GM19467 (cell line): Measurements from ENCODE around the gene FYN.

Experiments
- ATAC-seq: cut with Tn5 transposase; IDR thresholded peaks from one replicate; pipeline ENCODE4 v1.9.1; 2021; ENCODE audit warnings: mild to moderate bottlenecking, moderate library complexity; ENCODE audit not compliant: unreplicated experiment

The FYN gene

DNA sequence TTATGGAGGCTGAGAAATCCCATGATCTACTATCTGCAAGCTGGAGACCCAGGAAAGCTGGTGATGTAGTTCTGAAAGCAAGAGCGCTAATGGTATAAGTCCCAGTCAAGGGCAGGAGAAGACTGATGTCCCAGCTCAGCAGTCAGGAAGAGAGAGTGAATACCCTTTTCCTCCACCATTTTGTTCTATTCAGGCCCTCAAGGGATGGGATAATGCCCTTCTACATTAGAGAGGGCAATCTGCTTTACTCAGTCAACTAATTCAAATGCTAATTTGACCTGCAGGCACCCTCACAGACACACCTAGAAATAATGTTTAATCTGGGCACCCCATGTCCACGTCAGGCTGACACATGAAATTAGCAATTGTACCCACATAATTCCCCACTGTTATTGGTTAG lies 10.8 kb upstream of the FYN start:
- no peak for ATAC-seq

- no peak for ATAC-seq
These were observed 7.1 kb upstream of the FYN start for GRCh38 chr6:111880181-111880888.

DNA sequence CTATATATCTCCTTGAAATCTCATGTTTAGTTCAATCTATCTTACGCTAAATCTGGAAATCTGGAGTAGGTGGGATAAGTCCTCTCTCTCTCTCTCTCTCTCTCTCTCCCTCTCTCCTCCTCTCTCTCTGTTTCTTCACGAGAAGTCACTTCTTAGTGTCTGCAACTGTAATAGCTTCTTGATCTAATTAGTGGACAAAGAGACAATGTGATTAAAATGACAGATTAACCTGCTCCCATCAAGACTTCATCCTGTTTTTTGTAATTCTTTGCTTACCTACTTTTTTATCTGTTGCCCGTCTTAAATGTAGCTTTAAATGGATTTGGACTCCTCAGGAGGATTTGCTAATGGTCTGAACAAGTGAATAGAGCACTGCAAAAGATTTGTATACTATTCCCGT lies 2.5 kb upstream of the FYN start:
- ATAC-seq, result no peak

- no peak for ATAC-seq
These were observed 768 bp upstream of the FYN start for GRCh38 chr6:111874025-111874415.

- peak; percentile 4 for ATAC-seq
These were observed 663 bp downstream of the FYN start for GRCh38 chr6:111872401-111873177.

DNA sequence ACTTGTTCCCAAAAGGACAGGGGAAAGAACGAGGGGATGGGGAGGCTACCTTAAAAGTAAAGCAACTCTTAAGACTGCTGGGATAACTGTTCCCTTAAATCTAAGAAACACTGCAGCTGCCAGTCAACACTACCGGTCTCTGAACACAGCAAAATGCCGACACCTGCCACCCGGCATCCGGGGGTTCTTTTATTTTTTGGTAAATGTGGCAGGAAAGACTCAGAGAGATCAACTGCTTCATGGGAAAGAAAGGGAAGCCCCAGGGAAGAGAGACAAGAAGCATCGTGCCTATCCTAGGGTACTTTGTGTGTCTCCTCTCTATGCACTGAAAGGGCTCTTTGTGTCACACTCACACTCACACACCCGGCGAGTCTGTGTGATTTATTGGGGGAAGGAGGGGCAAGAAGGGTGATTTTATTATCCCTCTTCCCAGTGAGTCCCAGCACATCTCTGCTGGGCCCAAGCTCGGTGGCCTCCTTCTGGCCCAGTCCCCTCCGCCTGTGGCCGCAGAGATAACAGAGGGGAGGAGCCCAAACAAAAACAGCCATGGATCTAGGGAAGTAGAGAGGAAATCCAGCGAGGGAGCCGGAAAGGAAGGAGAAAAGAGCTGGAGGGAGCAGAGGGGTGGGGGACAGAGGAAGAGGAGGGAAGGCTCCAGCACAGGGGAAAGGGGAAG lies 1.4 kb downstream of the FYN start:
- ATAC-seq, result no peak

- no peak for ATAC-seq
These were observed 2.0 kb downstream of the FYN start for GRCh38 chr6:111871207-111871606.

DNA sequence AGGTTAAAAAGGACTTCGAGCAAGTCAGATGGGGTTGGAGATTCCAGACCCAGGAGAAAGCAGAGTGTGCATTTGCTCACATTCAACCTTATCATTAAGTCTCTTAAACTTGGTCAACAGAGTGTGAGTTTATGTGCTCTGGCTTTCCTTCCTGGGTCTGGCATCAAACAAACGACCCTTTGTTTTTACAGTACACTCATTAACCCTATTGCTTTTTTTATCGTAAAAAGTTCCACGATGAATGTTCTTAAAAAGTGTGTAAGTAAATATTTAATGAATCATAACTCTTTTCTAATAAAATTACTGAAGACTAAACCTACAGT lies 2.5 kb downstream of the FYN start:
- no peak for ATAC-seq

DNA sequence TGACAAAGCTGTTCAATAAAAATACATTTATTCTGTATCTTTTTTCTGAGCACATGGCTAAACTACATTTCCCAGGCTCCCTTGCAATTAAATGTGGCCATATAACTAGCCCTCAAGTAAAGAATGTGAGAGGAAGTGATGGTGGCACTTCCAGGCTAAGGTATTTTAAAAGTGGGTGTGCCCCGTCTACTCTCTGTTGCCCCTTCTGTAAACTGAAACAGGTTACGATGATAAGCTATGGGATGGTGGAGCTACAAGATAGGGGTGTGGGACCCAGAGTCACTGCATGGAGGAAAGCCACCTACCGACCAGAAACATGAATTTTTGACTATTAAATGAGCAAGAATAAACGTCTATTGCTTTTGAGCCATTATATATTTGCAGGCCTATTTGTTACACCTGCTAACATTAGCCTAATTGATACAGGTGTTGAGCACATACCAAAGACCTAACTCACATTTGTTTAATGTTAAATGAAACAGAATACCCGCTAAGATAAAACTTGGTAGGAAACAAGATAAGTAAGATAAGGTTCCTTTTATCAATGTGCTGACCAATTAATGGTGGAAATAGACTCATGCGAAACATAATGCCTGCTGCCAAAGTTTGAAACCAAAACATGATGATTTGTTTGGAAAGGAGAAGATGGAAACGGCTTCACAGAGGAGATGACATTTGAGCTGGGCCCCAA lies 3.1 kb downstream of the FYN start:
- no peak for ATAC-seq

GRCh38 chr6:111866857-111867256 lies 6.4 kb downstream of the FYN start:
- ATAC-seq, result no peak

GRCh38 chr6:111865909-111866546 lies 7.2 kb downstream of the FYN start:
- ATAC-seq, result no peak

DNA sequence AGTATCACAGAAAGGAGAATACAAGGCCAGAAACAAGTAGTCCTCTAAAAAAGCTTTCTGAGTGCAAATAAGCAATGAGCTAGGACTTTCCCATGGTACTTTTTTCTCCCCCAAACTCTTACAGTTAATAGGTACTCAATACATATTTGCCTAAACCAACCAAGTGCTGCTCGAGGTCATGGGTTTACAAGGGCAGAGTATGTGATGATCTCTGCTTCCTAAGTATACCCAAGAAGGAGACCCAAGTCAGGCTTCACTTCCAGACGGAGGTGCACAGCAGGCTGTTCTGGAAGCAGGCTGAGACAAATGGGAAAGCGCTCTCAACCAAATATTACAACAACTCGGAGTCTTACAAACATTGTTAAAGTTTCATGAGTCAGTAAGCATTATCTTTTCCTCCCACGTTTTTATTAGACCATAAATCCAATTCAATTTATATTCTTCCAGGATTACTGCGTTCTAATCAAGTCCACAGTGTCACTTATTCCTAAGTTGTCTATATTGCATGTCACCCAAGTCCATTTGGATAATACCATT lies 8.1 kb downstream of the FYN start:
- no peak for ATAC-seq

DNA sequence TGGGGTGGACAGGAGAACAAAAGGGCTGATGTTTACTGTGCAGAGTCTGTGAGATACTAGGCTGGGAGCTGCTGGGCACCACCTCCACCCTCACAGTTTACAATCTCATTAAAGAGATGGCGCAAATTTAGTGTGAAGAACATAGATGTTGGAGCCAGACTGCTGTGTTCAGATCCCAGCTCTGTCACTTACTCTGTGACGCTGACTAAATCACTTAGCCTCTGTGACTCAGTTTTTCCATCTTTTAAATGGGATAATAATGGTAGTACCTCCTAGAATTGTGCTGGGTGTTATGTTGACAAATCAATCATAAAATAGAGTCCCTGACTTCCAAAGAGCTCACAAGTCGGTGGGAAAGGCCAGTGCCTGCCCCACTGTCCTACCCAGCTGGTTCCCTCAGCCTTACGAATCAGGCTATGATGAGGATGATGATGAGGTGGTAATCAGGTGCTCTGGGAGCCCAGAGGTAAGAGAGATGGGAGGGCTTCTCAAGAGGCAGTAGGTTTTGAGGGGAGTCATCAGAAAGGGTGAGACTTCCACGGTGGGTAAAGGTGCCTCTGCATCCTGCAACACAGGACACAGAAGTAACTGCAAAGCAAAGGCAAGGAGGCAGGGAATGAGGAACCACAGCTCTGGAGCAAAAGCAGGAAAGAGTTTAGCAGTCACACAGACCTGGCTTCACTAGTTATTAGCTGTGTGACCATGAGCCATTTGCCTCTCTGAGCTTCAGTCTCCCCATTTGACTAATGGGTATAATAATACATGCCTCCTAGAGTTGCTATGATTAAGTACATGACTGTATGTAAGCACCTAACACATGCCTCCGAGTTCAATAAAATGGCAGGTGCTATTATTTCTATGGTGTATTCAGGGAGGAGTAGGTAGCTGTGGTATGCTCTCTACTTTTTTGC lies 8.9 kb downstream of the FYN start:
- no peak for ATAC-seq

DNA sequence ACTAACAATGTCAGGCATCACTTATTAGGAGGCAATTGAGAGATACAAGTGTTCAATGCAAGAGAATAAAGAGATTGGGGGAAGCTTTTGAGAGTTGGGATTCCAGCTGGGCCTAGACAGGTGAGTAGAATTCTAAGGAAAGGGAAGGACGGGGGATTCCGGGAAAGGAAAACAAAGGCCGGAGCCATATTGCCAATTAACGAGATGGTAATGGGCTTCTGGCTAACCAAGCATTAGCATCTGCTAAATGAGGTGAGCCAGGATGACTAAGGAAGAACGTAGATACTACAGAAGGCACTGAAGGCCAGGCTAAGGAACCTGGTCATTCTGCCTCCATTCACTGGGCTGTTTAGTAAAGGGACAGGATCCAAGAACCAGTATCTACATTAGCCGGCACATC lies 10.5 kb downstream of the FYN start:
- ATAC-seq, result no peak

- no peak for ATAC-seq
These were observed 10.9 kb downstream of the FYN start for GRCh38 chr6:111862314-111862713.

- ATAC-seq, result no peak
These were observed 11.8 kb downstream of the FYN start for GRCh38 chr6:111861431-111861885.

- no peak for ATAC-seq
These were observed 14.9 kb downstream of the FYN start for GRCh38 chr6:111858347-111858746.

DNA sequence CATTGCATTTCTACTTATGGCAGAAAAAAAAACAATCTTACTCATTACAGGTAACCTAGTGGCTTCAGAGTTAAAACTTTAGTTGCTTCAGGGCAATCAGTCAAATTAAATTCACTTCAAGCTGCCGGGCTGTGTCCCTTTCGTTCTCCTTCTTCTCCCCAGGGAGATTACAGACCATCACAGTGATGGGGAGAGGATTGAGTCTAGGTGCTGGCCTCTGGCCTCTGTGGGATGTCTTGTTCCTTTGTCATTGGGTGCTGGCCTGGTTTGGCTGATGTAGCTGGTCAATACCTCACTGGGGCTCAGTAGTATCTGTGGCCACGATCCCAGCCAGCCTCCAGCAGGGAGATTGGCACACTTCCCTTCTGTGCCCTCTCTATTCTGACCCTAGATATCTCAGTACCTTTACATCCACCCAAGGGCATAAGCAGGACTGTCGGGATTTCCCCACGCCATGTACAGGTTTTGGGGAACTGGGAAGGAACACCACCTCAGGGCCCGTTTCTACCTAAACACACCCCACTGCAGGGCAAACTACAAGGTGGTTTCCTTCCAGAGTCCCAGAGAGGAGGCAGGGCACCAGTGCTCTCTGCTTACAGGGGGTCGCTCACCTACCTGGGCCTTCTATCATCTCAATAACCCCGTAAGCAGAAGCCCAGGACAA lies 15.4 kb downstream of the FYN start:
- ATAC-seq, result no peak

DNA sequence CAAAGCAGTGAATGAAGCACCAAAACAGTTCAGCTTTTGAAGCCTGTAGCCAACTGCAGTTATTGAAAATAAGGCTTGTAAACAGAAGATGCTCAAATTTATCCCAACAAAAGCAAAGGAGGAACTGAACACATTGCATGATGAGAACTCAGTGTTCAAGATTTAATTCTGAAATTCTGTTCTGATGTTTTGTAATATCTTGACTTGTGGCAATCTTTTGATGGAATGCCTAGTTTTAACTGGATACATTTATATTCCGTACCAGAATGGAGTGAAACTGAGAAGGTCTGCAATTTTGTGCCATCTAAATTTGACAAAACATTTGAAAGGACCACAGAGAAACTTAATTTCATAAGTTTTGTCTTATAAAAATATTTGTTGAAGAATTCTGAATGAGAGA lies 17.5 kb downstream of the FYN start:
- ATAC-seq, result no peak
